Vagina (tissue), 2 donors: ENCODE measurements around the gene TEC.

Experiments used
- POLR2A ChIP-seq, 2 donors: fragments of 450-650 bp; IDR thresholded peaks; one replicate each; pipeline ENCODE4 v1.6.1; 2017; ENCODE audit warnings: antibody characterized with exemption in 2 of 2, mild to moderate bottlenecking in 2 of 2, moderate library complexity in 2 of 2
- TF ChIP-seq, protein P1 (sequence below), 3 experiments: fragments of 450-650 bp in 2 of 3; fragments of 200-600 bp in 1 of 3; sonication (generic) in 1 of 3; IDR thresholded peaks; one replicate each; pipeline ENCODE4 v1.5.1; 2017 to 2019; ENCODE audit warnings: antibody characterized with exemption in 3 of 3, mild to moderate bottlenecking in 2 of 3, moderate library complexity in 2 of 3

DNA sequence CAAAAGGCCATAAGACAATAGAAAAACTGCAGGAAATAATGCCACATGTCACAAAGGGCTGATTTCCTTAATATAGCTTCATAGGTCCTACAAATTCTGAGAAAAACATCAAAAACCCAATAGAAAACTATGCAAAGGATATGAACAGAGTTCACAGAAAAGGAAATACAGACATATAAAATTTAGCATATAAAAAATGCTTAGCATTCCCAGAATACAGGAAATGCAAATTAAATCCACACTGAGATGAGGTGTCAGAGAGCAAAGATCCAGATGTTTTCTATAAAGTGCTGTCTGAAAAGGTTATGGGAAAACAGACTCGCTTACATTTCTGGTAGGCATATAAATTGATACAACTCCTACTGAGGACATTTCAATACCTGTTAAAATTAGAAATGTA is 169.4 kb downstream of the TEC start:
- TF ChIP-seq, protein P1, sequence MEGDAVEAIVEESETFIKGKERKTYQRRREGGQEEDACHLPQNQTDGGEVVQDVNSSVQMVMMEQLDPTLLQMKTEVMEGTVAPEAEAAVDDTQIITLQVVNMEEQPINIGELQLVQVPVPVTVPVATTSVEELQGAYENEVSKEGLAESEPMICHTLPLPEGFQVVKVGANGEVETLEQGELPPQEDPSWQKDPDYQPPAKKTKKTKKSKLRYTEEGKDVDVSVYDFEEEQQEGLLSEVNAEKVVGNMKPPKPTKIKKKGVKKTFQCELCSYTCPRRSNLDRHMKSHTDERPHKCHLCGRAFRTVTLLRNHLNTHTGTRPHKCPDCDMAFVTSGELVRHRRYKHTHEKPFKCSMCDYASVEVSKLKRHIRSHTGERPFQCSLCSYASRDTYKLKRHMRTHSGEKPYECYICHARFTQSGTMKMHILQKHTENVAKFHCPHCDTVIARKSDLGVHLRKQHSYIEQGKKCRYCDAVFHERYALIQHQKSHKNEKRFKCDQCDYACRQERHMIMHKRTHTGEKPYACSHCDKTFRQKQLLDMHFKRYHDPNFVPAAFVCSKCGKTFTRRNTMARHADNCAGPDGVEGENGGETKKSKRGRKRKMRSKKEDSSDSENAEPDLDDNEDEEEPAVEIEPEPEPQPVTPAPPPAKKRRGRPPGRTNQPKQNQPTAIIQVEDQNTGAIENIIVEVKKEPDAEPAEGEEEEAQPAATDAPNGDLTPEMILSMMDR (IDR thresholded peaks at IDR 0.05): no peak
- TF ChIP-seq POLR2A (IDR thresholded peaks at IDR 0.05): no peak
